Kidney capillary endothelial cell (primary cell): Measurements from ENCODE around the gene ZNF778.
A peak's percentile ranks its signal among the peaks of the same experiment; 100 is the strongest.
"Not testable (repeated sequence)": the region's sequence is repeated elsewhere in the genome, so short reads cannot be mapped to it uniquely, and the experiment has no call there.

Source experiments
- DNase-seq: peaks from one replicate; pipeline ENCODE4 v3.0.0-alpha.2; 2018; ENCODE audit warnings: low spot score

Gene ZNF778

GRCh38 chr16:89183463-89183862, 34.0 kb upstream of the ZNF778 start:
- no peak for DNase-seq

- DNase-seq, result no peak
Observed at GRCh38 chr16:89183975-89184676, 33.4 kb upstream of the ZNF778 start.

- DNase-seq, result no peak
Observed at GRCh38 chr16:89184677-89184932, 32.9 kb upstream of the ZNF778 start.

GRCh38 chr16:89184933-89185794, 32.3 kb upstream of the ZNF778 start:
- no peak for DNase-seq

GRCh38 chr16:89185887-89186592, 31.5 kb upstream of the ZNF778 start:
- not testable (repeated sequence) for DNase-seq

GRCh38 chr16:89186593-89187031, 30.9 kb upstream of the ZNF778 start:
- DNase-seq, result not testable (repeated sequence)

GRCh38 chr16:89187032-89187769, 30.3 kb upstream of the ZNF778 start:
- DNase-seq, result no peak

- no peak for DNase-seq
Observed at GRCh38 chr16:89187770-89188392, 29.6 kb upstream of the ZNF778 start.

GRCh38 chr16:89188471-89189357, 28.8 kb upstream of the ZNF778 start:
- DNase-seq, result not testable (repeated sequence)

- DNase-seq, result no peak
Observed at GRCh38 chr16:89189358-89190025, 28.0 kb upstream of the ZNF778 start.

- no peak for DNase-seq
Observed at GRCh38 chr16:89190150-89190958, 27.1 kb upstream of the ZNF778 start.

- DNase-seq, result no peak
Observed at GRCh38 chr16:89191033-89191900, 26.2 kb upstream of the ZNF778 start.

GRCh38 chr16:89191901-89192185, 25.7 kb upstream of the ZNF778 start:
- no peak for DNase-seq

- DNase-seq, result peak; percentile 64
Observed at GRCh38 chr16:89192186-89192955, 25.1 kb upstream of the ZNF778 start.

- peak; percentile 30 for DNase-seq
Observed at GRCh38 chr16:89192956-89193575, 24.4 kb upstream of the ZNF778 start.

- DNase-seq, result no peak
Observed at GRCh38 chr16:89193576-89194293, 23.8 kb upstream of the ZNF778 start.
